Karpas-422 (cell line): ENCODE data around the gene GPD1L. TPM values are rescaled to one million over a fixed set of nuclear protein-coding genes. Genes with fewer than 3 reads are reported as not detected.
A peak's percentile ranks its signal among the peaks of the same experiment; 100 is the strongest.

ENCODE experiments used
- DNase-seq: peaks from one replicate; pipeline ENCODE4 v3.0.0-alpha.2; 2015
- H2AFZ ChIP-seq: fragments of 200-600 bp; sonication (generic); 2 replicates; pipeline ENCODE4 v1.6.1; 2014; ENCODE audit warnings: antibody characterized with exemption, low read length, mixed read lengths
- H3K27ac ChIP-seq: fragments of 200-600 bp; sonication (generic); 2 replicates; pipeline ENCODE4 v1.5.1; 2014; ENCODE audit warnings: mild to moderate bottlenecking, low read length, moderate library complexity
- H3K27me3 ChIP-seq: fragments of 200-600 bp; sonication (generic); 2 replicates; pipeline ENCODE4 v1.6.1; 2014; ENCODE audit warnings: low read length, mixed read lengths
- H3K36me3 ChIP-seq: fragments of 200-600 bp; sonication (generic); 2 replicates; pipeline ENCODE4 v1.6.1; 2014; ENCODE audit warnings: low read length, mixed read lengths; ENCODE audit not compliant: insufficient read depth
- H3K4me1 ChIP-seq: fragments of 200-600 bp; sonication (generic); 2 replicates; pipeline ENCODE4 v1.6.1; 2014; ENCODE audit warnings: mild to moderate bottlenecking, low read length, mixed read lengths
- H3K4me2 ChIP-seq: fragments of 200-600 bp; sonication (generic); 2 replicates; pipeline ENCODE4 v1.6.1; 2014; ENCODE audit warnings: low read length, low read depth, mild to moderate bottlenecking; ENCODE audit not compliant: poor library complexity, severe bottlenecking
- H3K4me3 ChIP-seq: fragments of 200-600 bp; sonication (generic); 2 replicates; pipeline ENCODE4 v1.5.1; 2014; ENCODE audit warnings: mild to moderate bottlenecking, antibody characterized with exemption, low read length, mixed read lengths
- H3K79me2 ChIP-seq: fragments of 200-600 bp; sonication (generic); 2 replicates; pipeline ENCODE4 v1.6.1; 2014; ENCODE audit warnings: mild to moderate bottlenecking, low read length, mixed read lengths
- H3K9ac ChIP-seq: fragments of 200-600 bp; sonication (generic); 2 replicates; pipeline ENCODE4 v1.6.0; 2014; ENCODE audit warnings: low read length
- H3K9me2 ChIP-seq: fragments of 200-600 bp; sonication (generic), shearing (Covaris generic); replicated peaks from 2 replicates; pipeline ENCODE4 v1.6.0; 2014; ENCODE audit warnings: mild to moderate bottlenecking, low read length, moderate library complexity; ENCODE audit not compliant: insufficient read depth
- H3K9me3 ChIP-seq: fragments of 300-700, 200-600 bp; sonication (generic); 2 replicates; pipeline ENCODE4 v1.6.1; 2014; ENCODE audit warnings: low read length, mixed read lengths
- H4K20me1 ChIP-seq: fragments of 200-600 bp; sonication (generic); 2 replicates; pipeline ENCODE4 v1.6.1; 2014; ENCODE audit warnings: mild to moderate bottlenecking, antibody characterized with exemption, low read length, low read depth; ENCODE audit not compliant: insufficient read depth
- total RNA-seq: library from RNA; depleted of rRNA; stranded (reverse); fragments of >200 nt; shearing (Covaris generic); gene quantifications from 2 replicates; pipeline ENCODE4 v1.2.3, GENCODE V29; 2014; ENCODE audit warnings: low replicate concordance

Gene GPD1L
- total RNA-seq, 1 experiment from 2014 or later, result 13.5 TPM

GRCh38 chr3:32078085-32078634 is 28.3 kb upstream of the GPD1L start:
- no peaks in the 10 kb centered on the region for H4K20me1 ChIP-seq
- H3K4me3 ChIP-seq, result peak overlapping the region; percentile 60
- no peaks in the 10 kb centered on the region for H3K27me3 ChIP-seq
- H3K27ac ChIP-seq, result peak overlapping the region; percentile 83
- H3K9me2 ChIP-seq, result no peaks in the 10 kb centered on the region
- no peaks in the 10 kb centered on the region for H3K9me3 ChIP-seq
- no peaks in the 10 kb centered on the region for H3K79me2 ChIP-seq
- H3K36me3 ChIP-seq, result no peaks in the 10 kb centered on the region
- H3K4me1 ChIP-seq, result peaks cover 37% of the 10 kb centered on the region
- peak overlapping the region; percentile 59 for H3K9ac ChIP-seq
- H2AFZ ChIP-seq, result peak overlapping the region; percentile 84
- H3K4me2 ChIP-seq, result peak overlapping the region; percentile 74
- peak; percentile 68 for DNase-seq

- peaks cover 37% of the 10 kb centered on the region for H3K4me1 ChIP-seq
- no peaks in the 10 kb centered on the region for H4K20me1 ChIP-seq
- no peaks in the 10 kb centered on the region for H3K9me2 ChIP-seq
- no peak for DNase-seq
- peak overlapping the region; percentile 83 for H3K27ac ChIP-seq
- no peaks in the 10 kb centered on the region for H3K9me3 ChIP-seq
- peak overlapping the region; percentile 59 for H3K9ac ChIP-seq
- H3K36me3 ChIP-seq, result no peaks in the 10 kb centered on the region
- H2AFZ ChIP-seq, result peak overlapping the region; percentile 84; the same call in 1 of the 2 replicates
- peak overlapping the region; percentile 60; the same call in 1 of the 2 replicates for H3K4me3 ChIP-seq
- no peaks in the 10 kb centered on the region for H3K79me2 ChIP-seq
- H3K27me3 ChIP-seq, result no peaks in the 10 kb centered on the region
- peak overlapping the region; percentile 74 for H3K4me2 ChIP-seq
These were observed 27.6 kb upstream of the GPD1L start for GRCh38 chr3:32078864-32079263.

- H4K20me1 ChIP-seq, result no peaks in the 10 kb centered on the region
- H3K9me2 ChIP-seq, result no peaks in the 10 kb centered on the region
- no peaks in the 10 kb centered on the region for H3K27me3 ChIP-seq
- no peaks in the 10 kb centered on the region for H3K79me2 ChIP-seq
- H3K9ac ChIP-seq, result no peak overlapping the region
- no peak overlapping the region for H3K4me3 ChIP-seq
- H3K9me3 ChIP-seq, result no peaks in the 10 kb centered on the region
- no peaks in the 10 kb centered on the region for H3K36me3 ChIP-seq
- no peak overlapping the region for H3K27ac ChIP-seq
- H3K4me2 ChIP-seq, result no peak overlapping the region
- H3K4me1 ChIP-seq, result peaks cover 26% of the 10 kb centered on the region
- DNase-seq, result no peak
- H2AFZ ChIP-seq, result no peak overlapping the region
These were observed 23.7 kb upstream of the GPD1L start for GRCh38 chr3:32082721-32083120.

- H3K9ac ChIP-seq, result no peak overlapping the region
- no peaks in the 10 kb centered on the region for H3K79me2 ChIP-seq
- DNase-seq, result peak; percentile 19
- no peak overlapping the region for H3K4me3 ChIP-seq
- H3K9me3 ChIP-seq, result no peaks in the 10 kb centered on the region; the same call in 1 of the 2 replicates
- H3K4me1 ChIP-seq, result peaks cover 16% of the 10 kb centered on the region
- H3K27me3 ChIP-seq, result no peaks in the 10 kb centered on the region
- H3K4me2 ChIP-seq, result no peak overlapping the region
- no peaks in the 10 kb centered on the region for H3K9me2 ChIP-seq
- no peak overlapping the region for H2AFZ ChIP-seq
- no peaks in the 10 kb centered on the region for H3K36me3 ChIP-seq
- H3K27ac ChIP-seq, result no peak overlapping the region
- no peaks in the 10 kb centered on the region for H4K20me1 ChIP-seq
These were observed 22.6 kb upstream of the GPD1L start for GRCh38 chr3:32083702-32084270.

GRCh38 chr3:32084870-32085269 is 21.6 kb upstream of the GPD1L start:
- H3K4me3 ChIP-seq, result no peak overlapping the region
- no peak for DNase-seq

GRCh38 chr3:32086464-32086863 is 20.0 kb upstream of the GPD1L start:
- no peaks in the 10 kb centered on the region for H3K9me2 ChIP-seq
- H3K27me3 ChIP-seq, result no peaks in the 10 kb centered on the region
- H3K36me3 ChIP-seq, result no peaks in the 10 kb centered on the region

More at GRCh38 chr3:32084870-32085269, 21.6 kb upstream of the GPD1L start:
- Histone ChIP-seq H3K9me3 (no peaks in the 10 kb centered on the region; the same call in 1 of the 2 replicates), H2AFZ (no peak overlapping the region), H3K36me3 (no peaks in the 10 kb centered on the region), H3K4me2 (no peak overlapping the region), H3K9me2 (no peaks in the 10 kb centered on the region), H3K79me2 (no peaks in the 10 kb centered on the region), H3K9ac (no peak overlapping the region), H3K27me3 (no peaks in the 10 kb centered on the region), H3K4me1 (peaks cover 9% of the 10 kb centered on the region), H4K20me1 (no peaks in the 10 kb centered on the region), H3K27ac (no peak overlapping the region)

GRCh38 chr3:32089476-32089875 is 16.9 kb upstream of the GPD1L start:
- H3K9me2 ChIP-seq, result no peaks in the 10 kb centered on the region
- no peak overlapping the region for H3K9ac ChIP-seq
- no peaks in the 10 kb centered on the region for H3K79me2 ChIP-seq
- H3K36me3 ChIP-seq, result no peaks in the 10 kb centered on the region
- H3K4me1 ChIP-seq, result peaks cover 9% of the 10 kb centered on the region
- H2AFZ ChIP-seq, result no peak overlapping the region
- H4K20me1 ChIP-seq, result no peaks in the 10 kb centered on the region
- no peak for DNase-seq
- H3K27ac ChIP-seq, result no peak overlapping the region
- no peak overlapping the region for H3K4me3 ChIP-seq
- H3K9me3 ChIP-seq, result no peaks in the 10 kb centered on the region; the same call in 1 of the 2 replicates
- no peaks in the 10 kb centered on the region for H3K27me3 ChIP-seq
- no peak overlapping the region for H3K4me2 ChIP-seq

More at GRCh38 chr3:32086464-32086863, 20.0 kb upstream of the GPD1L start:
- DNase-seq, result no peak
- no peak overlapping the region for H3K9ac ChIP-seq
- no peak overlapping the region for H2AFZ ChIP-seq
- no peaks in the 10 kb centered on the region for H3K79me2 ChIP-seq
- no peak overlapping the region for H3K4me2 ChIP-seq
- peaks cover 7% of the 10 kb centered on the region for H3K4me1 ChIP-seq
- no peak overlapping the region for H3K27ac ChIP-seq
- H3K9me3 ChIP-seq, result no peaks in the 10 kb centered on the region; the same call in 1 of the 2 replicates
- H4K20me1 ChIP-seq, result no peaks in the 10 kb centered on the region
- H3K4me3 ChIP-seq, result no peak overlapping the region

GRCh38 chr3:32093204-32093603 is 13.2 kb upstream of the GPD1L start:
- H3K4me3 ChIP-seq, result no peak overlapping the region
- H3K4me2 ChIP-seq, result no peak overlapping the region
- no peak overlapping the region for H3K9ac ChIP-seq
- DNase-seq, result no peak
- H3K9me3 ChIP-seq, result no peaks in the 10 kb centered on the region; the same call in 1 of the 2 replicates
- H3K36me3 ChIP-seq, result no peaks in the 10 kb centered on the region
- H4K20me1 ChIP-seq, result no peaks in the 10 kb centered on the region
- peaks cover 9% of the 10 kb centered on the region for H3K4me1 ChIP-seq
- no peaks in the 10 kb centered on the region for H3K9me2 ChIP-seq
- H3K27me3 ChIP-seq, result no peaks in the 10 kb centered on the region
- no peak overlapping the region for H2AFZ ChIP-seq
- no peak overlapping the region for H3K27ac ChIP-seq
- H3K79me2 ChIP-seq, result no peaks in the 10 kb centered on the region
